ENCODE data around the gene TGFBI. TPM values are rescaled to one million over a fixed set of nuclear protein-coding genes. Genes with fewer than 3 reads are reported as not detected.

TGFBI gene
- total and polyA plus RNA-seq, 9 of the 15 experiments (the other 6 are each of a cell fraction or from before 2014, with no cell fraction given): 0.05 to 0.62 (median 0.08) TPM; not detected in 6

DNA sequence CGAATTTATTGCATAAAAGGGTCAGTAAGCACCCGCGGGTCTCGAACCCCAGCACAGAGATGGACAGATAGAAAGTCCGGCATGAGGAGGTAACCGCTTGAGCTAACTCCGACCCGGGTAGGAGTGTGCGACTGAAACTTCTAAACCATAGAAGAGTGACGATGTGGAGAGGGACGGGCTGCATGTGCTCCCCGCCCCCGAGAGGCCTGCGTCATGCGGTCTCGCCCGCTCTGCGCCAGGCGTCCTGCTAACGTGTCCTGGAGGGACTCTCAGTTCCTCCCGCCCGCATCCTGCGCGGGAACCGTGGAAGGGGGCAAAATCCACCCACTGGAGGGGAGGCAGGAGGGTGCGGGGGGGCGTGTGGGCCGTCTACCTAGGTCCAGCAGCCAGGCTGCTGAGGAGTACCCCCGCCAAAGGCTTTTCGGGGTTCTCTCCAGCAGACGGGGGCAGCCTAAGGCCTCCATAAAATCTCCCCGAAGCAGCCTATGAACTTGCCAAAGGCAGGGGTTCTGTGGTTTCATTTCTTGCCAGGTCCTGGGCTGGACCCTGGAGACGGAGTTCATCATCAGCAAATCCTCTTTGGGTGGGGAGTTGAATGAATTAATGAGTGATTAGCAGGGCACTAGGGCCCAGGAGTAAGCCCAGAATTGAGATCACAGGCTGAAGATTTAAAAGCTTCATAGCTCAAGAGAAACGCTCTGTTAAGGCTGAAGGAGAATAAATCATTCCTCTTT is 51.9 kb downstream of the TGFBI start (continued):
- TF ChIP-seq POLR3A (IDR thresholded peaks at IDR 0.05; ENCODE audit: borderline replicate concordance, extremely low read depth, insufficient read depth, insufficient read length) (peak; percentile 93), SREBF1 (IDR thresholded peaks at IDR 0.05; ENCODE audit: borderline replicate concordance, low read depth, low read length) (no peak), KLF6 (CRISPR knock-in tag; IDR thresholded peaks at IDR 0.05; ENCODE audit: borderline replicate concordance) (no peak), POLR2A (conservative IDR thresholded peaks at IDR 0.05) (peak; percentile 86), NFATC3 (IDR thresholded peaks at IDR 0.05) (no peak), MBD2 (IDR thresholded peaks at IDR 0.05; ENCODE audit: borderline replicate concordance, low read depth) (no peak), ELF2 (CRISPR knock-in tag; IDR thresholded peaks at IDR 0.05) (no peak), MAFK (IDR thresholded peaks at IDR 0.05; ENCODE audit: low read length) (no peak), FOXA3 (CRISPR knock-in tag; conservative IDR thresholded peaks at IDR 0.05 in 1 of 2, IDR thresholded peaks at IDR 0.05 in 1 of 2) (no peak), TOE1 (IDR thresholded peaks at IDR 0.05; ENCODE audit: borderline replicate concordance) (0 out of 2 replicates have a peak, but pooled peaks have one; percentile 20), TOE1 (CRISPR knock-in tag; IDR thresholded peaks at IDR 0.05; ENCODE audit: borderline replicate concordance, low read depth) (no peak), NCOR1 (IDR thresholded peaks at IDR 0.05) (no peak), POLR2AphosphoS5 (IDR thresholded peaks at IDR 0.05; ENCODE audit: control insufficient read depth, insufficient read depth, low read depth, low read length) (peak; percentile 72), RBM34 (IDR thresholded peaks at IDR 0.05; ENCODE audit: borderline replicate concordance, insufficient read depth, low read length) (no peak), IRF2 (CRISPR knock-in tag; IDR thresholded peaks at IDR 0.05) (no peak), NR2F6 (CRISPR knock-in tag; IDR thresholded peaks at IDR 0.05) (no peak)
- TF ChIP-seq, protein P1, sequence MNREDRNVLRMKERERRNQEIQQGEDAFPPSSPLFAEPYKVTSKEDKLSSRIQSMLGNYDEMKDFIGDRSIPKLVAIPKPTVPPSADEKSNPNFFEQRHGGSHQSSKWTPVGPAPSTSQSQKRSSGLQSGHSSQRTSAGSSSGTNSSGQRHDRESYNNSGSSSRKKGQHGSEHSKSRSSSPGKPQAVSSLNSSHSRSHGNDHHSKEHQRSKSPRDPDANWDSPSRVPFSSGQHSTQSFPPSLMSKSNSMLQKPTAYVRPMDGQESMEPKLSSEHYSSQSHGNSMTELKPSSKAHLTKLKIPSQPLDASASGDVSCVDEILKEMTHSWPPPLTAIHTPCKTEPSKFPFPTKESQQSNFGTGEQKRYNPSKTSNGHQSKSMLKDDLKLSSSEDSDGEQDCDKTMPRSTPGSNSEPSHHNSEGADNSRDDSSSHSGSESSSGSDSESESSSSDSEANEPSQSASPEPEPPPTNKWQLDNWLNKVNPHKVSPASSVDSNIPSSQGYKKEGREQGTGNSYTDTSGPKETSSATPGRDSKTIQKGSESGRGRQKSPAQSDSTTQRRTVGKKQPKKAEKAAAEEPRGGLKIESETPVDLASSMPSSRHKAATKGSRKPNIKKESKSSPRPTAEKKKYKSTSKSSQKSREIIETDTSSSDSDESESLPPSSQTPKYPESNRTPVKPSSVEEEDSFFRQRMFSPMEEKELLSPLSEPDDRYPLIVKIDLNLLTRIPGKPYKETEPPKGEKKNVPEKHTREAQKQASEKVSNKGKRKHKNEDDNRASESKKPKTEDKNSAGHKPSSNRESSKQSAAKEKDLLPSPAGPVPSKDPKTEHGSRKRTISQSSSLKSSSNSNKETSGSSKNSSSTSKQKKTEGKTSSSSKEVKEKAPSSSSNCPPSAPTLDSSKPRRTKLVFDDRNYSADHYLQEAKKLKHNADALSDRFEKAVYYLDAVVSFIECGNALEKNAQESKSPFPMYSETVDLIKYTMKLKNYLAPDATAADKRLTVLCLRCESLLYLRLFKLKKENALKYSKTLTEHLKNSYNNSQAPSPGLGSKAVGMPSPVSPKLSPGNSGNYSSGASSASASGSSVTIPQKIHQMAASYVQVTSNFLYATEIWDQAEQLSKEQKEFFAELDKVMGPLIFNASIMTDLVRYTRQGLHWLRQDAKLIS (CRISPR knock-in tag; IDR thresholded peaks at IDR 0.05): no peak; the same call in 1 of the 2 replicates
- TF ChIP-seq, protein P2, sequence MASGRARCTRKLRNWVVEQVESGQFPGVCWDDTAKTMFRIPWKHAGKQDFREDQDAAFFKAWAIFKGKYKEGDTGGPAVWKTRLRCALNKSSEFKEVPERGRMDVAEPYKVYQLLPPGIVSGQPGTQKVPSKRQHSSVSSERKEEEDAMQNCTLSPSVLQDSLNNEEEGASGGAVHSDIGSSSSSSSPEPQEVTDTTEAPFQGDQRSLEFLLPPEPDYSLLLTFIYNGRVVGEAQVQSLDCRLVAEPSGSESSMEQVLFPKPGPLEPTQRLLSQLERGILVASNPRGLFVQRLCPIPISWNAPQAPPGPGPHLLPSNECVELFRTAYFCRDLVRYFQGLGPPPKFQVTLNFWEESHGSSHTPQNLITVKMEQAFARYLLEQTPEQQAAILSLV (tag; IDR thresholded peaks at IDR 0.05): no peak
- TF ChIP-seq, protein P3, sequence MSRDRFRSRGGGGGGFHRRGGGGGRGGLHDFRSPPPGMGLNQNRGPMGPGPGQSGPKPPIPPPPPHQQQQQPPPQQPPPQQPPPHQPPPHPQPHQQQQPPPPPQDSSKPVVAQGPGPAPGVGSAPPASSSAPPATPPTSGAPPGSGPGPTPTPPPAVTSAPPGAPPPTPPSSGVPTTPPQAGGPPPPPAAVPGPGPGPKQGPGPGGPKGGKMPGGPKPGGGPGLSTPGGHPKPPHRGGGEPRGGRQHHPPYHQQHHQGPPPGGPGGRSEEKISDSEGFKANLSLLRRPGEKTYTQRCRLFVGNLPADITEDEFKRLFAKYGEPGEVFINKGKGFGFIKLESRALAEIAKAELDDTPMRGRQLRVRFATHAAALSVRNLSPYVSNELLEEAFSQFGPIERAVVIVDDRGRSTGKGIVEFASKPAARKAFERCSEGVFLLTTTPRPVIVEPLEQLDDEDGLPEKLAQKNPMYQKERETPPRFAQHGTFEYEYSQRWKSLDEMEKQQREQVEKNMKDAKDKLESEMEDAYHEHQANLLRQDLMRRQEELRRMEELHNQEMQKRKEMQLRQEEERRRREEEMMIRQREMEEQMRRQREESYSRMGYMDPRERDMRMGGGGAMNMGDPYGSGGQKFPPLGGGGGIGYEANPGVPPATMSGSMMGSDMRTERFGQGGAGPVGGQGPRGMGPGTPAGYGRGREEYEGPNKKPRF (IDR thresholded peaks at IDR 0.05; ENCODE audit: low read depth, low read length): no peak
- TF ChIP-seq, protein P4, sequence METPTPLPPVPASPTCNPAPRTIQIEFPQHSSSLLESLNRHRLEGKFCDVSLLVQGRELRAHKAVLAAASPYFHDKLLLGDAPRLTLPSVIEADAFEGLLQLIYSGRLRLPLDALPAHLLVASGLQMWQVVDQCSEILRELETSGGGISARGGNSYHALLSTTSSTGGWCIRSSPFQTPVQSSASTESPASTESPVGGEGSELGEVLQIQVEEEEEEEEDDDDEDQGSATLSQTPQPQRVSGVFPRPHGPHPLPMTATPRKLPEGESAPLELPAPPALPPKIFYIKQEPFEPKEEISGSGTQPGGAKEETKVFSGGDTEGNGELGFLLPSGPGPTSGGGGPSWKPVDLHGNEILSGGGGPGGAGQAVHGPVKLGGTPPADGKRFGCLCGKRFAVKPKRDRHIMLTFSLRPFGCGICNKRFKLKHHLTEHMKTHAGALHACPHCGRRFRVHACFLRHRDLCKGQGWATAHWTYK (CRISPR knock-in tag; IDR thresholded peaks at IDR 0.05): no peak
